K562 (cell line): Measurements from ENCODE around the gene INTS2. TPM values are rescaled to one million over a fixed set of nuclear protein-coding genes. Genes with fewer than 3 reads are reported as not detected.

Experiments
- ATAC-seq: fragments of 200-7000 bp; cut with Tn5 transposase; 3 replicates; pipeline ENCODE4 v1.9.1; 2020; ENCODE audit warnings: moderate library complexity
- BruUV-seq: library from RNA; stranded (reverse); fragments of 400-500 nt; replicated peaks from 2 replicates; lab custom pipeline; 2021; lab: Mats Ljungman, UMichigan
- CTCF ChIA-PET: fragments of 300-600 bp; formaldehyde crosslinking; extraction: SDS; loops from one replicate; lab custom pipeline; 2021; ENCODE audit warnings: low intra/inter-chr PET ratio; lab: Yijun Ruan, JAX
- POLR2A ChIA-PET: fragments of 300-600, 350-650 bp; sonication (Branson Sonifier 250); formaldehyde crosslinking; extraction: SDS; loops from one replicate; lab custom pipeline; 2021; ENCODE audit warnings: antibody characterized with exemption, inconsistent platforms; lab: Yijun Ruan, JAX
- DNase-seq, 4 experiments: peaks; one replicate each; pipeline versions ENCODE4 v3.0.0 to v3.0.0-alpha.2; 2011 to 2018; ENCODE audit warnings: low spot score in 3 of 4, mixed read lengths in 3 of 4; ENCODE audit errors: extremely low read depth in 1 of 4
- FAIRE-seq: peaks from 2 replicates; lab custom pipeline; 2011; peaks lifted over from hg19 to GRCh38; lab: Jason Lieb, UNC
- H2AFZ ChIP-seq: 2 replicates; pipeline ENCODE4 v1.6.0; 2011; ENCODE audit warnings: low read depth, low read length, control low read depth, inconsistent platforms
- H3K27ac ChIP-seq: fragments of 200-600 bp; 3 replicates; pipeline ENCODE4 v1.8.0; 2011; ENCODE audit warnings: low read depth, mild to moderate bottlenecking, control low read depth, inconsistent platforms, low read length, moderate library complexity, mixed read lengths; ENCODE audit errors: extremely low read depth
- H3K27me3 ChIP-seq, 2 experiments: fragments of 300-600 bp in 1 of 2; 2 replicates in 1 of 2; 3 replicates in 1 of 2; pipeline versions ENCODE4 v1.6.0 to v1.8.0; 2011; ENCODE audit warnings: inconsistent platforms in 2 of 2, low read length in 2 of 2, mild to moderate bottlenecking in 1 of 2, mixed read lengths in 1 of 2, moderate library complexity in 1 of 2; ENCODE audit not compliant: control insufficient read depth in 2 of 2, insufficient read depth in 2 of 2
- H3K36me3 ChIP-seq: fragments of 300-600 bp; 3 replicates; pipeline ENCODE4 v1.8.0; 2011; ENCODE audit warnings: mild to moderate bottlenecking, low read length, inconsistent platforms; ENCODE audit not compliant: control insufficient read depth, insufficient read depth
- H3K4me1 ChIP-seq, 2 experiments: fragments of 200-600 bp in 1 of 2; replicated peaks in 1 of 2; 2 replicates in 1 of 2; 3 replicates in 1 of 2; pipeline versions ENCODE4 v1.5.1 to v1.8.0; 2011; ENCODE audit warnings: inconsistent platforms in 2 of 2, low read length in 2 of 2, mild to moderate bottlenecking in 1 of 2, mixed read lengths in 1 of 2, moderate library complexity in 1 of 2; ENCODE audit not compliant: control insufficient read depth in 2 of 2, insufficient read depth in 2 of 2
- H3K4me2 ChIP-seq: 2 replicates; pipeline ENCODE4 v1.6.1; 2011; ENCODE audit warnings: low read length, control low read depth, inconsistent platforms, mixed read lengths; ENCODE audit not compliant: insufficient read depth
- H3K4me3 ChIP-seq: fragments of 200-600 bp; sonication (generic), shearing (Covaris generic); 2 replicates; pipeline ENCODE4 v1.5.1; 2016; ENCODE audit warnings: control low read depth, inconsistent platforms
- H3K79me2 ChIP-seq: fragments of 200-600 bp; 3 replicates; pipeline ENCODE4 v1.8.0; 2011; ENCODE audit warnings: low read length, inconsistent platforms; ENCODE audit not compliant: control insufficient read depth, insufficient read depth
- H3K9ac ChIP-seq, 2 experiments: 2 replicates each; pipeline versions ENCODE4 v1.6.0 to v1.6.1; 2011; ENCODE audit warnings: low read depth in 2 of 2, low read length in 2 of 2, control low read depth in 1 of 2, inconsistent platforms in 1 of 2, mild to moderate bottlenecking in 1 of 2, mixed read lengths in 1 of 2; ENCODE audit not compliant: insufficient read depth in 1 of 2
- H3K9me1 ChIP-seq: one replicate; pipeline ENCODE4 v1.6.0; 2011; ENCODE audit warnings: inconsistent platforms, mild to moderate bottlenecking, low read length, moderate library complexity; ENCODE audit not compliant: control insufficient read depth, insufficient read depth
- H3K9me3 ChIP-seq: replicated peaks from 2 replicates; pipeline ENCODE4 v1.5.1; 2011; ENCODE audit warnings: low read depth, low read length, inconsistent platforms; ENCODE audit not compliant: control insufficient read depth, insufficient read depth
- H4K20me1 ChIP-seq: replicated peaks from 2 replicates; pipeline ENCODE4 v1.6.1; 2011; ENCODE audit warnings: low read length, inconsistent platforms, mixed read lengths; ENCODE audit not compliant: control insufficient read depth, insufficient read depth
- PTRF ChIP-seq: fragments of 450-650 bp; IDR thresholded peaks from 2 replicates; pipeline ENCODE4 v1.6.1; 2016; ENCODE audit warnings: mild to moderate bottlenecking, missing genetic modification characterization, missing compliant biosample characterization
- ZBTB11 ChIP-seq, 3 experiments: fragments of 200-800 bp in 1 of 3; fragments of 250-450 bp in 1 of 3; fragments of 450-650 bp in 1 of 3; sonication (Bioruptor Pico) in 1 of 3; sonication (Bioruptor generic) in 1 of 3; formaldehyde crosslinking in 1 of 3; IDR thresholded peaks; 2 replicates each; pipeline versions ENCODE4 v1.6.1 to v1.8.0; 2016 to 2022; ENCODE audit warnings: mild to moderate bottlenecking in 2 of 3, missing genetic modification characterization in 2 of 3, missing compliant biosample characterization in 1 of 3, moderate library complexity in 1 of 3
- WGBS: fragments of 100-300 bp; shearing (Covaris generic); methylation state at CpG from one replicate; pipeline ENCODE4 v1.1.6; 2016; ENCODE audit warnings: low coverage, mixed read lengths; ENCODE audit not compliant: insufficient coverage; ENCODE audit errors: missing lambda C conversion rate; 5-methylcytosine and 5-hydroxymethylcytosine counted together
- in situ Hi-C: fragments of 300-500 bp; cut with MboI; formaldehyde crosslinking; loops from 4 replicates; pipeline ENCODE4 v1.15.0; 2018; ENCODE audit warnings: inconsistent platforms, mixed read lengths
- intact Hi-C: fragments of 100-400 bp; cut with micrococcal nuclease; formaldehyde crosslinking; loops from 2 replicates; pipeline ENCODE4 v1.14.2; 2022
- polyA plus RNA-seq, 8 experiments: library from polyadenylated mRNA; depleted of rRNA in 4 of 8; stranded (reverse) in 5 of 8; unstranded in 3 of 8; fragments of >200 nt; fragmentation: Nextera tagmentation in 2 of 8; fragmentation: Illumina TruSeq in 1 of 8; extraction: Ambion mirVana in 2 of 8; extraction: Trizol in 1 of 8; gene quantifications; 2 replicates each; pipeline versions ENCODE4 v1.2.1 to v1.2.3, GENCODE V29; 2011 to 2014; ENCODE audit warnings: inconsistent platforms in 1 of 8, missing spikeins in 1 of 8
- total RNA-seq, 7 experiments: library from RNA; depleted of rRNA in 6 of 7; stranded (reverse); fragments of >200 nt in 6 of 7; fragmentation: Illumina TruSeq in 2 of 7; extraction: Trizol in 2 of 7; gene quantifications; 2 replicates each; pipeline versions ENCODE4 v1.2.1 to v1.2.3, GENCODE V29; 2011 to 2021; ENCODE audit warnings: low replicate concordance in 1 of 7

Gene INTS2
- total and polyA plus RNA-seq, 9 of the 15 experiments (the other 6 are each of a cell fraction or from before 2014, with no cell fraction given) = 4.8 to 24.7 (median 12.8) TPM

DNA sequence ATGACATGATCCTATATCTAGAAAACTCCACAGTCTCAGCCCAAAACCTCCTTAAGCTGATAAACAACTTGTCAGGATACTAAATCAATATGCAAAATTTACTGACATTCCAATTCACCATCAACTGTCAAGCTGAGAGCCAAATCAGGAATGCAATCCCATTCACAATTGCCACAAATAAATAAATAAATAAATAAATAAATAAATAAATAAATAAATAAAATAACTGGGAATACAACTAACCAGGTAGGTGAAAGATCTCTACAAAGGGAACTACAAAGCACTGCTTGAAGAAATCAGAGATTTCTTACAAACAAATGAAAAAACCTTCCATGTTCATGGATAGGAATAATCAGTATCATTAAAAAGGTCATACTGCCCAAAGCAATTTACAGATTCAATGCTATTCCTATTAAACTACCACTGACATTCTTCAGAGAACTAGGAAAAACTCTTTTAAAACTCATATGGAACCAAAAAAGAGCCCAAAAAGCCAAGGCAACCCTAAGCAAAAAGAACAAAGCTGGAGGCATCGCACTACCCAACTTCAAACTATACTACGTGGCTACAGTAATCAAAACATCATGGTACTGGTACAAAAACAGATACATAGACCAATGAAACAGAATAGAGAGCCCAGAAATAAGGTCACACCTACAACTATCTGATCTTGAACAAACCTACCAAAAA is 102.2 kb downstream of the INTS2 start:
- Histone ChIP-seq H3K4me1 (no peaks in the 10 kb centered on the region), H3K27ac (no peak overlapping the region), H3K27me3 (no peaks in the 10 kb centered on the region), H4K20me1 (no peaks in the 10 kb centered on the region), H3K36me3 (peaks cover 16% of the 10 kb centered on the region; the same call in 2 of the 3 replicates), H3K4me2 (no peak overlapping the region), H3K79me2 (no peaks in the 10 kb centered on the region), H3K9me1 (no peaks in the 10 kb centered on the region), H3K4me3 (no peak overlapping the region), H2AFZ (no peak overlapping the region), H3K9ac (no peak overlapping the region), H3K9me3 (no peaks in the 10 kb centered on the region)
- in situ Hi-C loops = no loop called here
- DNase-seq (no peak), FAIRE-seq (no peak), ATAC-seq (no peak)
- ChIA-PET CTCF (no interaction called here), POLR2A (interaction anchor here (1.8 kb wide), 1 partner anchor 10 kb away, joined by 5 read pairs; no protein-coding TSS in a partner anchor)
- intact Hi-C loops = no loop called here
- TF ChIP-seq ZBTB11 (CRISPR knock-in tag; IDR thresholded peaks at IDR 0.05) (peak in 1 of 3 experiments; percentile 85; a peak in 2 of 6 replicates), PTRF (tag) (no peak)
- WGBS = 94% methylated on average over 2 of the region's 2 CpGs
- BruUV-seq = no TSS peak
